HG02885 (cell line): ENCODE measurements around the gene SAMD1.

Experiments used
- ATAC-seq: cut with Tn5 transposase; IDR thresholded peaks from one replicate; pipeline ENCODE4 v1.9.1; 2021; ENCODE audit warnings: mild to moderate bottlenecking; ENCODE audit not compliant: unreplicated experiment, poor library complexity

Gene SAMD1

DNA sequence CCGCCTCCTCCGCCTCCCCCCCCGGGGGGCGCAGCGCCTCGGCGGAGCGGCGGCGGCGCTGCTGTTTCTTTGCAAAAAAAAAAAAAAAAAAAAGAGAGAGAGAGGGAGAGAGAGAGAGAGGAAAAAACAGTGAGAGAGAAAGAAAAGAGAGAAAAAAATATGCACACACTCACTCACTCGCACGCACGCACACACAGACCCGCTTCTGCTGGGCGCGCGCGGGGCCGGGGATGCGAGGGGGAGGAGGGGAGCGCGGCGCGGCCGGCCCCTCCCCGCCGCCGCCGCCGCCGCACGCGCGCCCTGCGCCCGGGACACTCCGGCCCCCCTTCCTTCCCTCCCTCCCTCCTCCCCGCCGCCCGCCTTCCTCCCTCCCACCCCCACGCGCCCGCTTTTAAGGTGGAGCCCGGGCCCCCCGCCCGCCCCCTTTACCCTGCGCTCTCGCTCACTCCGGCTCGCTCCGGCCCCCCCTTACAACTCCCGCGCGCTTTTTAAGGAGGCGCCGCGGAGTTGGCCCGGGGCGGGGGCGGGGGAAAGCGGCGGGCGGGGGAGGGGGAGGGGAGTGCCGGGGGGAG, at the start of gene SAMD1:
Gene SAMD1, minus strand, starts transcription at position 243 of the 572 bp plus-strand sequence.
- ATAC-seq: peak; percentile 48

DNA sequence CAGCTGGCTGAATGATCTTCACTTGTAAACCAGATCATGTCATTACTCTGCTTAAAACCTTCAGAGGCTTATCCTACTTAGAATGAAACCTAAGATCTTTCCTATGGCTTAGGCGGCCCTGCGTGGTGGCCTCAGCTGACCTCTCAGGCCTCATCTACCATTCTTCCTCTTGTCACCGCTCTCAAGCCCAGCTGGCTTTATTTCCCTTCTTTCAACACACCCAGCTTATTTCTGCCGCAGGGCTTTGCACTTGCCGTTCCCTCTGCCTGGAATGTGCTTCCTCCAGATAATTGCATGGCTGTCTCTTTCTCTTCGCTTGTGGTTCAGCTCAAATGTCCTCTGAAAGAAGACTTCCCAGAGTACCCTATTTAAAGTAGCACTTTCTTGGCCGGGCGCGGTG, 49.4 kb upstream of the SAMD1 start:
- no peak for ATAC-seq

DNA sequence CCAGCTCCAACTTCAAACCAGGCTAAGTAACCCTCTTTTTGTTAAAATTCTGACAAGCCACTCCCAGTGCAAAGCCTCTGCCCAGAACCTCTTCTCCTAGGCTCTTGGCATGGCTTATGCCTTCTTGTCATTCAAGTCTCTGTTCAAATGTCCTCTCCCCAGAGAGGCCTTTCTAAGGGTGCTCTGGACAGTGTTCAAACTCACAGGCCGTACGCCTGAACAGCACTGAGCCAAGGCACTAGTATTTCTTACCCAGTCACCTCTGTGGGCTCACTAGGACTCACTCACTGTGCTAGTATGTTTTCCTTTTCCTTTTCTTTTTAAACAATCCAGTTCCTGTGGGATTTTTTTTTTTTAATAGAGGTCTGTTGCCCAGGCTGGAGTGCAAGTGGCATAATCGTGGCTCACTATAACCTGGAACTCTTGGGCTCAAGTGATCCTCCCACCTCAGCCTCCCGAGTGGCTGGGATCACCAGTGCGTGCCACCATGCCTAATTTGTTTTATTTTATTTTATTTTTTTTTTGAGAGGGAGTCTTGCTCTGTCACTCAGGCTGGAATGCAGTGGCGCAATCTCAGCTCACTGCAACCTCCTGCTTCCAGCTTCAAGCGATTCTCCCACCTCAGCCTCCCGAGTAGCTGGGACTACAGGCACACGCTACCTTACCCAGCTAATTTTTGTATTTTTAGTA, 48.2 kb upstream of the SAMD1 start:
- ATAC-seq: no peak

DNA sequence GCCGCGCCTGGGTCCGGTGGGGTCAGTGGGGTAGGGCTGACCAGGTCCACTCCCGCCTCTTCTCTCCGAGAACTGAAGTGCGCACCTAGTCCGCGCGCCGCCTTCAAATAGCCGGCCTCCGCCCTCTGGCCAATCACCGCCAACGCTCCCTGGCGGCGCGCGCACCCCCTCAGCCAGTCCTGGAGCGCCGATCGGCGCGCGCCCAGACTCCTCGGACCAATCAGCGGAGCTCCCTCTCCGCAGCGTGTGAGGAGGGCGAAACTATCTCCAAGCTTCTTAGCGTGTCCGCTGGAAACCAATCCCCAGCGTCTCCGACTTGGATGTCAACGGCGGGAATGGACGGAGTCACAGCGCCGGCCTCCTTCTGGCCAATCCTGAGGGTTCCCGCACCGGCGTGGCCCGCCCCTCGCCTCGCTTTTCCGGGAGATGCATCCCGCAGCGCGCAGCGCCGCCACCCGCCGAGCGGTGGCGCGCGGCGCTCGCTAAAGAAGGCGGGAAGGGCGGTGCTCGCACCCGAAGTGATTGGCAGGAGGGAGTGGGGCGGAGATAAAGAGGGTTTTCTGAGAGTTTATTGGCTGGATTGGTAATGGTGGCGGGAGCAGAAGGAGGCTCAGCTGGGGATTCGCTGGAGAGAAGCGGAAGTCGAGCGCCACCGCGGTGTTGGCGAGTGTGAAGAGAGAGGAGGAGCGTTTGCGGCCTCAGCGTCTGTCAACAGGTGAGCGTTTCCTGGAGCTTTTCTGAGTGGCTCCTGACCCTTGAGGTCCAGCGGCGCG, 46.1 kb upstream of the SAMD1 start, which contains the start of gene ASF1B:
Gene ASF1B, minus strand, starts transcription at position 81 of the 773 bp plus-strand sequence. CDS start 133 bp downstream, outside the sequence.
- peak; percentile 86 for ATAC-seq

DNA sequence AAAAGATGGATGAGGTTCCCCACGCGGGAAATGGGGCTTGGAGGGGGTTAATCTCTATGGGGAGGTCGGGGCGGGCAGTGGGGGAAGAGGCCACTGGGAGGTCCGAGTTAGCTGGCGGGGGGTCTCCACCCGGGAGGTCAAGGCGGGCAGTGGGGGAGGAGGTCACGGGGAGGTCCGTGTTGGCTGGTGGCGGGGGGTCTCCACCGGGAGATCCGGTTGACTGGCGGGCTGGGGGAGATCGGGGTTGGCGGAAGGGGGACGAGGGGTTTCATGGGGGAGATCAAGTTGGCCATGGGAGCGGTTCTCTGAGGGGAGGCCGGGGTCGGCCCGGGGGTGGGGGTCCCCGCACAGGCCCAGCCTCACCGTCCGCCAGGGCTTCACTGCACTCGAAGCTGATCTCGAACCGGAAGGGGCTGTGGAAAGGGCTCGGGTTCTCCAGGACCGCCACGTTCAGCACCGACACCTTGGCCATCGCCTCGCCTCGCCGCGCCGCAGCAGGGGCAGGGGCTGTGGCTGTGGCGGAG, 45.5 kb upstream of the SAMD1 start:
- no peak for ATAC-seq

DNA sequence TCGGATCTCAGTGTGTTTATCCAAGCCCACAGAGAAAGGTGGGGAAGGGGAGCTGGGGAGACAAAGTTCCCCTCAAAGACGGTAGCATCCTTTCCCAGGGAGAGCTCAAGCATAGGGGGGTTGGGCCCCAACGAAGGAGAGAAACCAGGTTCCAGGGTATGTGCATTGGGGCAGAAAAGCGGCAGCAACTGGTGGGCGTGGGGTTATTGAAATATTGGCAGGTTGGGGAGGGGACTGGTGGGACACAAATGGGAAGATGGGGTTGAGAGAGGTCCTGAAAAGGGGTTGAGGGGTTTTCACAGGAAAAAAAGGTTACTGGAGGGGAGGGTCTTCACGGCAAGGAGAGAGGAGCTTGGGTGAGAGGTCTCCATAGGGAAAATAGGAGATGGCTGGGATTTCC, 44.8 kb upstream of the SAMD1 start:
- no peak for ATAC-seq

DNA sequence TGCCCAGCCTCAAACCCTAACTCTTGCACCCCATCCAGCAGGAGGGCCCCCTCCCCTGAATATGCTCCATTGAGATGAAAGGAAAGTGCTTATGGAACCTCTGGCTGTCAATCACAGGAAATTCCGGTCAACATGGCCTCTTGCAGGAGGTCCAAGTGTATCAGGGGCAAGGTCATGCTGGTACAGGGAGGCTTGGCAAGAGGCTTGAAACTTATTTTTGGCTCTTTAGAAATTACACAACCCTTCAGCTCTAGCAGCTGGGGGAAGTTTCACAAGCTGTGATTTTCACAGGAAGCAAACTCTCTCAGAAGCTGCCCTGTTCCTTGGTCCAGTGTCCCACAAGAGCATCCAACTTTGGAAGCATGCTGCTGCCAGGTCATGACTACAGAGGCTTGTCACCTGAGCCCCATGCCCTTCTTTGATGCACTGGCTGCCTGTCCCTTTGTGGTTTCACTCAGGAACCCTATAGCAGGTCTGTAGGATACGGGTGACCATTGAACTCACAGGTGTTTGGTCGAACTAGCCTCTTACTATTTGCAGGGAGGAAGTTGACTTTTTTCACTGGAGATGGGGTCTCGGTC, 37.5 kb upstream of the SAMD1 start:
- ATAC-seq: no peak

DNA sequence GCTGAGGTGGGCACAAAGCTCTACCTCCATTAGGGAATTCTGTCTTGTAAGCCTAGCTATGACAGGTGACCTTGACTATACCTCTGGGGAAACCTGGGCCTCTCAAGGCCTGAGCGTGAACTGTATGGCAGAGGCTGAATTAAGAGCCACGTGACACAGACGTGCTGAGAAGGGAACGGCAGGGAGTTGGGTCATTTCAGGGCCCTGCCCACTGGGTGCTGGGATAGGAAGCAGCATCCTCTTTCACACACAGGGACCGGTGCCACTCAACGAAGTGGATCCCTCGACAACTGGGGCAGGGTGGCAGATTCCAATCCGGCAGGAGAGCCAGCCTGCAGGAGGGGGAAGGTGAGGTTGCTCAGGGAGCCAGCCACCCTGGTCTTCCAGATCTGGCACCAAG, 36.6 kb upstream of the SAMD1 start:
- ATAC-seq: no peak

DNA sequence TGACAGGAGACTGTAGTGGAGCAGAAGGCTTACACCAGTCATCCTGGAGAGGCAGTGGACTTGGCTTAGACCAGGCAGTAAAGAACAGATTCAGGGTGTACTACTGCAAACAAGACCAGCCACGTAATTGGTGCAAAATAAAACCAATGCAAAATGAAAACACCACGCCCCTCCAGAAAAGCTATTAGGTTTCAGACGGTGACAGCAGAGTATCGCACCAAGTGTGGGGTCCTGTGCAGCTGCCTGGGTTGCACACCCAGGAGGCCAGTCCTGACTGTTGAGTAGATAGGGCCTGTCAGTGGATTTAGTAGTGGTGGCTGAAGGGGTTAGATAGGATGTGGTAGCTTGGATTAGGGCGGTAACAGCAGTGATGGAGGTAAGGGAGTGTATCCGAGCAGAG, 32.4 kb upstream of the SAMD1 start:
- no peak for ATAC-seq

DNA sequence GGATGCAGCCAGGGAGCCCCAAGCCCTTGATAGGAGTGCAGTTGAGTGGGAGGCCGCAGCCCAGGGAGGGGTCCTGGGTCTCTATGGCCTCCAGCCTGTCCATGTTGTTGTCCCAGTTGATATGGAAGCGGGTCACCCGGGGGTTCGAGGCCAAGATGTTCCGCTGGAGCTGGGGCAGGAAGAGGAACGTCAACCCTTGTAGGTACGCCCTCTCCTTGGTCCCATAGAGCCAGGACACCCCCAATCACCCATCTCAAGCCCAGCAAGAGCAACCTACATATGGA, 29.9 kb upstream of the SAMD1 start:
- ATAC-seq: no peak

DNA sequence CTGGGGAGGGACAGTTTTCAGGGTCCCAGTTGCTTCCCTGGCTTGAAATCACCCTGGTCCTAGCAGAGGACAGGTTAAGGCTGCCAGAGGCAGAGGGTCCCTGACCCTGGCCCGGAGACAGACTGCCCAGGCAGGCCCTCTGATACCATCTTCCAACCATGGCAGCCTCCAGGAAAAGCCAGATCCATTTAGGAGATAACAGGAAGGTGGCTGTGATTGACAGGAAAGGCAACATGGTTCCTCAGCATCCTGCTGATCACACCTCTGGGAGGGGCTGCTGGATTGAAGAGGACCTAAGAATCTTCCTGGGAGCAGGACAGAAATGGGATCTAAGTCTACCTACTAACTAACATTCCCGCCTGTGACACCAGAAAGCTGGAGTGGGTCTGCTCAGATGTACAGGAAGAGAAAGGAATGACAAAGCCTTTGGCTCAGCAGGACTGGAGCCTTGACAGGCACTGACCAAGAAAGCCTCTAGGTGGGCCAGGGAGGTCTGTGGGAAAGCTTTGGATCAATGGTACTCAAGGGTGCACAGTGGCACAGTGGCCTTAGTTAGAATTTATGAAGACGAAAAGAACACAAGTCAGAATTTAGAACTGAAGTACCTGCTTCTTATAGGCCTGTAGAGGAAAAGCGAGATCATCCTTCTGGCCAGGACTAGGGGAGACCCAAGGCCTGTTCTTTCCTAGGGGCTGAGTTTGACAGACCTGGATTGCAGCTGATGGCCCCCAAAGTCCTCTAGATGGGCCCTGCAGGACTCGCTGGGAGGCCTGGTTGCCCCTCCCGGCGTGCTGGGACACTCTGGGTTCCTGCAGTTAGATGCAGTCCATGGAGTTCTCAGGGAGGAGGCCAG, 29.3 kb upstream of the SAMD1 start:
- ATAC-seq: no peak

DNA sequence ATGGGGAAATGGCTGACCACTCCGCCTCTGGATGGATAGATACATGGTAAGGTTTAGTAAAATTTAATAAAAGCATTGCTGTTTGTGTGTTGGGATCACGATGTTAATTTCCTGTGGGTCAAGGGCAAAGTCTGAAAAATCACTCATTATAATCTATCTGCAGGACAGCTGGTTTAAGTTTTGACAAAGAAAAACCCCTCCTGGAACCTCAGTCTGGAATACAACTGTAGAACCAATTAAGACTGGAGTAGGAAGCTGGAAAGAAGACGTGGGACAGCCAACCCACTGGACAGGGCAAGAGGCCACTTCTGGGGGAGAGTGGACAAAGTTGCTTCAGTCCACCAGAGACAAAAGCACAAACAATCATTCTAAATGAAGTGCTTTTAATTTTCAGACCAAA, 28.6 kb upstream of the SAMD1 start:
- no peak for ATAC-seq

DNA sequence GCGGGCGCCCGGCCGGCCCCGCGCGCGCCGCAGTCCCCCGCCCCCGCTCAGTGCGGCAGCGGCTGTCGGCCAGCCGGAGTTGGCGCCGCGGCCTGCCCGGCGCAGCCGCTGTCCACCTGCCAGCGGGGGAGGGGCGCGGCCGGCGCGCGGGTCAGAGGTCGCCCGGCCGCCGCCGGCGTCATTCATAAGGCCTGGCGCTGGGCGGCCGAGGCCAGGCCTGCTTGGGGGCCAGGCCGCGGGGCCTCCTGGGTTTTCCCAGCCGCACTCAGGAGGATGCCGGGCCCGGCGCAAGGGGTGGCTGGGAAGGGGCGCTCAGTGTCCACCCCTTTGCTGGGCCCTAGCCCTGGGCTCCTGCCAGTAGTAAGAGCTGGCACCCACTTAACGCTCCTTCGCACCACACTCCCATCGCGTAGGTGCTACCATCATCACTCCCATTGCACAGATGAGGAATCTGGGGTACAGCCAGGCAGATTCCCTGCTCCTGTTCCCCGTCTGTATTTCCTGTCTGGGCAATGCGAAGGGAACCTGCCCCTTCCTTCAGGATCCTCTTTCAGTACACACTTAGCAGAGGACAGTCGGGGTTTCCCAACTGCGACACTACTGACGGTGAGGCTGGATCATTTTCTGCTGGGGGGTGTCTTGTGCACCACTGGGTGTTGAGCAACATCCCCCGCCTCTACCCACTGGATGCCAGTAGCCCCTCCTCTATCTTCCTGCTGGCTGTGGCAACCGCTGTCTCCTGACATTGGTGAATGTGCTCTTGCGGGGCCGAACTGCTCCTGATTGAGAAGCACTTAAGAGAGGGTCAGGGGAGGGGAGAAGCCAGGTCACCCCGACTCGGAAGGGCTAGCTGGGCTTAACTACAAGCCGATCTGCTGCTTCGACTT, 27.9 kb upstream of the SAMD1 start:
- ATAC-seq: peak; percentile 35

DNA sequence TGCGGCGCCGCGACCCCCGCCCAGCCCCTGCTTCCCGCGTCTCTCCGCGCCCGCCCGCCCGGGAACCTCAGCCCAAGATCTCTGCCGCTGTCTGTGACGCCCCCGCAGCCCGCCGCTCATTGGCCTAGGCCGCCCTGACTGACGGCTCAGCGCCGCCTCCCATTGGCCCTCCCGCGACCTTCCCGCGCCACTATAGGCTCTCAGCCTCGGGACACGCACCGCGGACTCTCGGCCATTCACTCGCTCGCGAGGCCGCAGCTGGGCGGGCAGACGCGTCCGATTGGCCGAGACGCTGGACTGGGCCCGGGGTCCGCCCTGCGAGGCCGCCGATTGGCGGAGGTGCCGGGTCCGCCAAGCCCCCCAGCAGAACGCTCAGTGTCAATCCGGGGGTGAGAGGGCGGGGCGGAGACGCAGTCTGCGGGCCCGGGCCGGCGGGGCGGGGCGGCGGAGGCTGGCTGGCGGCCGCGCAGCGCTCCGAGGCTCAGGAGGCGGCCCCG, 27.2 kb upstream of the SAMD1 start, which contains the start of gene PRKACA:
Gene PRKACA, minus strand, starts transcription at position 95 of the 497 bp plus-strand sequence. CDS start 215 bp downstream, outside the sequence.
- ATAC-seq: peak; percentile 89

DNA sequence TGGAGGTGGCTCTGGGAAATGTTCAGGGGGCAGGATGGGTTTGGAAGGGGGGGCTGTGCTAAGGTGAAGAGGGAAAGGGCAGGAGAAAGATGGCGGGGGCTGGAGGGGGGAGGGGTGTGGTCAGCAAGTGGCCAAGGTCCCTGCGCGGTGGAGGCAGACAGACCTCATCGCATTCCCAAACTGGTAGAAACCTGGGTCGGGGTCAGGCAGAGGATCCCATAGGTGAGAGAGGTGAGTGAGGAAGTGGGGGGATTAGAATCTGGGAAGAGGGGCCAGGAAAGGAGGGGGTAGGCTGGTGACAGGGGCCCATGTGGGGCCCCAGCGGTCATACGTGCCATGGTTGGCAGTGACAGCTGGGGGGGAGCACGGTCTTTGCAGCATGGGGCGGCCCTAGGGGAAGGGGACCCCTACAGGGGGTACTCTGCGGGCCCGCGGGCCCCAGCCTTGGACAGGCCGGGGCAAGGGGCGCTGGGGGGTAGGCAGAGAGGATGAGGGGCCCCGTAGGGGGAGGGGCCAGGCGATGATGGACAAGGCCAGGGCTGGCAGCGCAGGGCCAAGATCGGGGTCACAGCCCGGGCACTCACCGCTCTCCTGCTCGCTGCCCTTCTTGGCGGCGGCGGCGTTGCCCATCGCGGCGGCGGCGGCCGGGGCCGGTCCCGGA, 26.5 kb upstream of the SAMD1 start:
- peak; percentile 0 for ATAC-seq

DNA sequence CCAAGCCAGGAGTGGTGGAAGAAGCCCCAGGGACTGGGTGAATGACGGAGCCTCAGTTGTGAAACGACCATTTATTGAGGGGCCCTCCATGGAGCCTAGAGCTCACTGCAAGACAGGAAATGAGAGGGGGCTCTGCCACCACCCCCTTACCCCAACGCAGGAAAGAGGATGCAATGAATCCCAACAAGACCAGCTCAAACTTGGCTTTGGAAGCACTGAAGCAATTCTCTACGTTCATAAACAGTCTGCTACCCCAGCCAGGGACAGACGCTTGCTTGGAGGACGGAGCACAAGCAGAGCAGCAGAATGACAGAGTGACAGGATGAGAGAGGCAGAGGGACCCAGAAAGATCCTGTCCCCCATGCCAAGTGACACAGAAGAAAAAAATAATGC, 26.0 kb upstream of the SAMD1 start:
- ATAC-seq: no peak

DNA sequence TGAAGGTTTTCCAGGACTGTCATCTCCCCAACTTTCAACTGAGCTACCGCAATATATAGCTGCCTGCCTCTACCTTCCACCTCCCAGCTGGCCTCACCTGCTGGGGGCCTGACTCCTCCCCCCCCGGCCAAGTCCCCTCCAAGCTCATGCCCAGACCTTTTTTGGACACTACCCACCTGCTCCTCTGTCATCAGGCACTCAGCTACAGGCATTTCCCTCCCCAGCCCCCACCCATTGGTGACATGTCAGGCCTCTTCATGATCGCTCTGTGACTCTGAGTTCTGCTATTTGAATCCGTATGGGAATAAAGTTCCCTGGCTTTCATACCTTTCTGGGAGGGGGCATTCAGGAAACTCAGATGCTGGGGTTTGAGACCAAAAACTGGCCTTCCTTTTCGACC, 25.2 kb upstream of the SAMD1 start:
- ATAC-seq: no peak

DNA sequence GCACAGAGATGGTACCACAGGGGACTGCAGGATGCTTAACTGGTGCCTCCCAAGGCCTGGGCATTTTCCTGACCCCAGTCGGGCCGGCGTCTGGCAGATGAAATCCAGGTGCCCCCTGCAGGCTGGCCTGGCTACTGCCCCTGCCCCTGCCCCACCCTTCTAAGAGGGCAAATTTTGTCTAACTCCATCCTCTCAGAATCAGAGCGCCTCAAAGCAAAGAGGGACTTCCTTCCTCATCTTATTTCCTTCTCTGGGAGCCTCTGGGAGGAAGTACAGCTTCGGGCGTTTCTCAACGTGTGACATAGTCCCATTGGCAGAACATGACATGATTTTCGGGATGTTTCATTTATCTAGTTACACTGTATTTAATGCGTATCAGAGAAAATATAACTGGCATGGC, 24.3 kb upstream of the SAMD1 start:
- no peak for ATAC-seq
